GM08714 (cell line): ENCODE data around the gene IRF2.

ENCODE experiments used
- H3K4me3 ChIP-seq: fragments of 200-500 bp; sonication (Bioruptor generic); 2 replicates; pipeline ENCODE4 v1.5.1; 2014; ENCODE audit warnings: mild to moderate bottlenecking, low read length, inconsistent platforms
- ZNF274 ChIP-seq: IDR thresholded peaks from 2 replicates; pipeline ENCODE4 v1.6.1; 2012; ENCODE audit warnings: mild to moderate bottlenecking, low read depth, low read length

Gene IRF2

GRCh38 chr4:184437565-184438265, 36.6 kb downstream of the IRF2 start:
- TF ChIP-seq ZNF274: no peak
- no peak overlapping the region for H3K4me3 ChIP-seq

- TF ChIP-seq ZNF274: no peak
- no peak overlapping the region for H3K4me3 ChIP-seq
These were observed 39.8 kb downstream of the IRF2 start for GRCh38 chr4:184434501-184435066.

DNA sequence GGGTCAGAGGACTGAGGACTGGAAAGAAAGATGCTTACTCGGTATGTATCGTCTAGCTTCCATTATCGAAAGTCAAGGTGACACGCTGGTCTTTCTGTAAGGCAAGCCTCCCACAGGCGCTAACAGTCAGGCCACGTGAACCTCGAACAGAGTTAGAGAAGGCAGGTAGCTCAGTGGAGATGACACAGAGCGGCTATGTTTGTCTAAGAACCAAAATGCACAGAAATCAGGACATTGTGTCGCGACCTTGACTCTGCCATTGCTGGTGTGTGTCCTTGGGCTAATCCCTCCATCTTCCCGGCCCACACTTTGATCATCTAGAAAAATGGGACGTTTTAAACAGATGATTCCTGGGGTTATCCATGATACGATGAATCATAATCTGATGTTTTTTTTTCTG, 40.3 kb downstream of the IRF2 start:
- H3K4me3 ChIP-seq: no peak overlapping the region
- TF ChIP-seq ZNF274: no peak

DNA sequence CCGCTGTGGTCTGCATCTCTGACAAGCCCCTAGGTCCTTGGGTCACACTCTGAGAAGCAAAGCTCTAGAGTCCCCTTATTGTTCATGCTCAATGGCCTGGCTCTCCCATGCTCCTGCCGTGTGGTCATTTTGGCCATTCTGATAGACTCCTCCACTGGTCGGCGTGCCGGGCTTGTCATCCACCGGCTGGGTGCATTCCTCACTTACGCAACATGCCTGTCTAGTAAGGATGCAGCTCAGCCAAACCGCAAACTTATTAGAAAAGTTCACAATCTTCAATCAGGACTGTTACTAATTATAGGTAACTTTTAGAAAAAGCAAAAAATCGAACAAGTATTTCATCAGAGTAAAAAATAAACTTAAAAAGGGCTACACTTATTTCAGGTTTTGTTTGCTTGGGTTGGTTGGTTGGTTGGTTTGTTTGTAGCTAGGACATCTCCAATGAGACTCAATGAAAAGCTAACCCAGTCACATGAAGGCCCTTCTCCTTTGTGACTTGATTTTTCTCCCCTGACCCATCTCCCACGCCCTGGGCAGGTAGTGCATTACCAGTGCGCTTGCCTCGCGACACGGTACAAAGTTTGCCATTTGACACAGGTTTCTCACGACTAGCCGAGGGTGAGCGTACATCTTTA, 41.0 kb downstream of the IRF2 start:
- no peak overlapping the region for H3K4me3 ChIP-seq
- no peak for TF ChIP-seq ZNF274

DNA sequence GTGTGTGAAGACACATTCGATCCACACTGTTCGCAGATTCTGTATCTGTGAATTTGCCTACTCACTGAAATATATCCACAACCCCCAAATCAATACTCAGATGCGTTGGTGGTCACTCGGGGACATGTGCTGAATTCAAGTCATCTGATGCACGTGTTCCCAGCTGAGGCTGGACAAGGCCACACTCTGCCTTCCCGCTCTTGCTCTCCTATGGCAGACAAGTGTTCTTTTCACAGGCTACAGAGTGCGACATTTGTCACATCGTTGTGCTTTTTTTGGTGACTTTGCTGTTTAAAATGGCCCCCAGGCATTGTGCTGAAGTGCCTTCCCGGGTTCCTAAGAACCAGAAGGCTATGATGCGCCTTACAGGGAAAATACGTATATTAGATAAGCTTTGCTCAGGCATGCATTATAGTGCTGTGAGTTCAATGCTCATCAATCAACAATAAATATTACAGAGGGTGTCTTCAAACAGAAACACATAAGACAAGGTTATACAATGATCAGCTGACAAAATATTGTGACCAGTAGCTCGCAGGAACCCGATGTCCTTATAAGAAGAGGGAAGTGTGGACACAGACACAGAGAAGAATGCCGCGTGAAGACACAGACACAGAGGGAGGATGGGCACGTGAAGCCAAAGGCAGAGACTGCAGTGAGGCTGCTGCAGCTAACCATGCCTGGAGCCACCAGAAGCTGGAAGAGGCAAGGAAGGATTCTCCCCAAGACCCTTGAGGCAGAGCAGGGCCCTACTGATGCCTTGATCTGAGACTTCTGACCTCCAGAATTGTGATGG, 42.0 kb downstream of the IRF2 start:
- H3K4me3 ChIP-seq: no peak overlapping the region
- TF ChIP-seq ZNF274: no peak

- no peak overlapping the region for H3K4me3 ChIP-seq
- no peak for TF ChIP-seq ZNF274
These were observed 44.2 kb downstream of the IRF2 start for GRCh38 chr4:184430163-184430562.

DNA sequence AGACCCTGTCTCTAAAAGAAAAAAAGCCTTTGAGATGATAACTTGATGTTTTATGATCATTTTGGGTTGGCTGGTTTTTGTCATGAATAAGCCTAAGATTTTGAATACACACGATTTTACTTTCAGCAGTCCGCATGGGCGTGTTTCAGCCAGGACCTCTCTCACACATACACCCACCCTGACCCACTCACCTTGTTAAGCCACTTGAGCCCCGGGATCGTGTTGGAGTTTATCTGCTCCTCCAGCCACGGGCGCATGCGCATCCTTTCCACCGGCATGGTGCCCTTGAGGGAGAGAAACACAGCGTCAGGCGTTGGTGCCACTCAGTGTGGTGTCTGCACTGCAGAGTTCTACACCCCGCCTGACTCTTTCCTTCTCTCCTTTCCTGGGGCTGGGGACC, 45.6 kb downstream of the IRF2 start:
- no peak overlapping the region for H3K4me3 ChIP-seq
- TF ChIP-seq ZNF274: no peak

GRCh38 chr4:184427687-184428086, 46.7 kb downstream of the IRF2 start:
- TF ChIP-seq ZNF274: no peak
- H3K4me3 ChIP-seq: no peak overlapping the region

- H3K4me3 ChIP-seq: no peak overlapping the region
- TF ChIP-seq ZNF274: no peak
These were observed 47.3 kb downstream of the IRF2 start for GRCh38 chr4:184427093-184427492.

DNA sequence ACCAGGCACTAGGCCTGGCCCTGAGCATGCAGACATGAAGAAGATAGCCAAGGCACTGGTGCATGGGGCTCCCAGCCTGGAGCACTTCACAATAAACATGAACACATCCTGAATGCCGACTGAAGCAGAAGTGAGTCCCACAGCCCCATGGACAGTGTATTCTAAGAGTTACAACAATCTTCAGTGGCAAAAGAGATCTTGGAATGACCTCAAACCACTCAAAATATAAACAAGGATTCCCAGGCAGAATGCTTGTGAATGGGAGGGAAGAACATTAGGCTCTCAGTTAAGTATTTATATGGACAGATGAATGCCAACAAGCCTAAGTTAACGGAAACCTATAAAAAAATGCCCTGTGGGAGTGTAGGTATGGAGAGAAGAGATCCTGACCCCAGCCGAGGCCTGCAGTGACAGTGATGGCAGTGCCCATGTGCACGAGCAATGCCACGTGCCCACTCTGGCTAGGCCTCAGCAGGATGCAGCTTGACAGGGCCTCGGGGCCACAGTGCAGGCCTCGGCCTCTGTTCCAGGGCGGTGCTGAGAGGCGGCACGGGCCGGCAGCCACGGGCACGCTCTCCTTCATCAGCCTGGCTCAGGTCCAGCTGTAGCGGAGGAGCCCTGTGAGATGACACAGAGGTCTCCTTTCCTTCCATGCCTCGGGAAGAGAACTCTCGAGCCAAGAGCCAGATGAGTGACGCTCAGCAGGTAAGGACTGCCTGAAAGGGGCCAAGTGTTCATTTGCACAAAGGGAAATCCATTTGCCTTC, 49.2 kb downstream of the IRF2 start:
- no peak overlapping the region for H3K4me3 ChIP-seq
- no peak for TF ChIP-seq ZNF274

GRCh38 chr4:184424279-184424678, 50.1 kb downstream of the IRF2 start:
- no peak overlapping the region for H3K4me3 ChIP-seq
- TF ChIP-seq ZNF274: no peak

GRCh38 chr4:184423003-184423686, 51.2 kb downstream of the IRF2 start:
- no peak for TF ChIP-seq ZNF274

DNA sequence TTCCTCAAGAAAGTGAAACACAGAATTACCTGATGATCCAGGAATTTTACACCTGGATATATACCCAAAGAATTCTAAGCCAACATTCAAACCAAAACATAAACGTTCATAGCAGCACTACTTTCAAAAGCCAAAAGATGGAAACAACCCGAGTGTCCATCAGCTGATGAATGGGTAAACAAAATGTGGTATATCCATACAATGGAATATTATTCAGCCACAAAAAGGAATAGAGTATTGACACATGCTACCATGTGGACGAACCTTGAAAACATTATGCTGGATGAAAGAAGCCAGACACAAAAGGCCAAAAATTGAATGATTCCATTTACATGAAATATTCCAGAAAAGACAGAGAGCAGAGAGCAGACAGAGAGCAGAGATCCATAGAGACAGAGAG, 52.0 kb downstream of the IRF2 start:
- no peak overlapping the region for H3K4me3 ChIP-seq
- no peak for TF ChIP-seq ZNF274

More at GRCh38 chr4:184423003-184423686, 51.2 kb downstream of the IRF2 start:
- no peak overlapping the region for H3K4me3 ChIP-seq
